WERI-Rb-1 (cell line): ENCODE results near the gene FRMD4A.

Source experiments
- DNase-seq: peaks from one replicate; pipeline ENCODE4 v3.0.0-alpha.2; 2020
- H3K27ac ChIP-seq: fragments of 250-450 bp; sonication (Bioruptor Pico); 2 replicates; pipeline ENCODE4 v1.5.1; 2020; ENCODE audit warnings: mild to moderate bottlenecking, moderate library complexity
- H3K27me3 ChIP-seq: fragments of 250-450 bp; sonication (Bioruptor Pico); 2 replicates; pipeline ENCODE4 v1.5.1; 2021; ENCODE audit warnings: mild to moderate bottlenecking, low read depth, moderate library complexity; ENCODE audit not compliant: insufficient read depth, severe bottlenecking
- H3K36me3 ChIP-seq: fragments of 250-450 bp; sonication (Bioruptor Pico); 2 replicates; pipeline ENCODE4 v1.5.1; 2020; ENCODE audit warnings: mild to moderate bottlenecking, moderate library complexity
- H3K4me3 ChIP-seq: 2 replicates; pipeline ENCODE4 v1.5.1; 2011; ENCODE audit warnings: low read depth, mild to moderate bottlenecking, control low read depth, low read length
- H3K9me3 ChIP-seq: fragments of 250-450 bp; sonication (Bioruptor Pico); 2 replicates; pipeline ENCODE4 v1.5.1; 2021; ENCODE audit warnings: mild to moderate bottlenecking, moderate library complexity; ENCODE audit not compliant: severe bottlenecking
- TF ChIP-seq, protein P1 (sequence below): IDR thresholded peaks from 2 replicates; pipeline ENCODE4 v1.5.1; 2011; ENCODE audit warnings: low read depth, mild to moderate bottlenecking, control low read depth, inconsistent platforms, low read length

The FRMD4A gene

DNA sequence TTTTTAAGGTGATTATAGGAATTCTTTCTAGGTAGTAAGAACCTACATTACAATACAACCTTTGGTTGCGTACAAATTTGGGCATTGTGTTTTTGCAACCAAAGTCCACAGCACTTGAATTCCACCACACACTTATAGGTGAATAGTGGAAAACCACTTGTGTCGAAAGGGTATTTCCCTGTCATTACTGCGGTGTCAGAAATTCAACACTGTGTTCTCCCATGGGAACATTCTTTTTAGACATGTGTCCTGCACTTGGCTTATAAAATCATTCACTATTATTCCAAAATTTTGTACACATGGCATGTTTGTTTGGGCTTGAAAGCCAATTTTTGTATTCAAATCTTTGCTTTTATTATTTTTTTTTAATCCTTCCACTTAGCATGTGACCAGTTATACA is 410.3 kb downstream of the FRMD4A start:
- TF ChIP-seq, protein P1, sequence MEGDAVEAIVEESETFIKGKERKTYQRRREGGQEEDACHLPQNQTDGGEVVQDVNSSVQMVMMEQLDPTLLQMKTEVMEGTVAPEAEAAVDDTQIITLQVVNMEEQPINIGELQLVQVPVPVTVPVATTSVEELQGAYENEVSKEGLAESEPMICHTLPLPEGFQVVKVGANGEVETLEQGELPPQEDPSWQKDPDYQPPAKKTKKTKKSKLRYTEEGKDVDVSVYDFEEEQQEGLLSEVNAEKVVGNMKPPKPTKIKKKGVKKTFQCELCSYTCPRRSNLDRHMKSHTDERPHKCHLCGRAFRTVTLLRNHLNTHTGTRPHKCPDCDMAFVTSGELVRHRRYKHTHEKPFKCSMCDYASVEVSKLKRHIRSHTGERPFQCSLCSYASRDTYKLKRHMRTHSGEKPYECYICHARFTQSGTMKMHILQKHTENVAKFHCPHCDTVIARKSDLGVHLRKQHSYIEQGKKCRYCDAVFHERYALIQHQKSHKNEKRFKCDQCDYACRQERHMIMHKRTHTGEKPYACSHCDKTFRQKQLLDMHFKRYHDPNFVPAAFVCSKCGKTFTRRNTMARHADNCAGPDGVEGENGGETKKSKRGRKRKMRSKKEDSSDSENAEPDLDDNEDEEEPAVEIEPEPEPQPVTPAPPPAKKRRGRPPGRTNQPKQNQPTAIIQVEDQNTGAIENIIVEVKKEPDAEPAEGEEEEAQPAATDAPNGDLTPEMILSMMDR: no peak

DNA sequence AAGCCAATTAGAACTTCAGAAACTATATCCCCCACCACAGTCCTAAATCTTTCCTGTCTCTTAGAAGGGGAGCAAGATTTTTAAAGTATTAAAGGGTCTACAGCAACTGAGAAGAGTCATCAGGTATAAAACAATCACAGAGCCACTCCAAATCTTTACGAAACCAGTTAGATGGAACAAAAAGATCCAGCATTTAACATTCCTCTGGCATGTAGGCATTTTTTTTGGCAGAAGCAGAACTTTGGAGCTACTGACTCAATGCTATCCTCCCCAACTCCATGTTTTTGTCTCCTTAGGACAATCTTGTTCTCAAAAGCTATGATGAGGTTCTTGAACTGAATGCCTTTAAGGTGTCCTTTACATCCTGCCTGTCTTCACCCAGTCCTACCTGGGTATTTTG is 410.7 kb downstream of the FRMD4A start:
- DNase-seq: no peak
- TF ChIP-seq, protein P1: no peak
- Histone ChIP-seq H3K9me3 (no peaks in the 10 kb centered on the region), H3K27ac (no peak overlapping the region), H3K36me3 (no peaks in the 10 kb centered on the region), H3K27me3 (no peaks in the 10 kb centered on the region), H3K4me3 (no peak overlapping the region)

More for the DNA sequence above, 410.3 kb downstream of the FRMD4A start:
- Histone ChIP-seq H3K36me3 (no peaks in the 10 kb centered on the region), H3K27me3 (no peaks in the 10 kb centered on the region), H3K27ac (no peak overlapping the region), H3K4me3 (no peak overlapping the region), H3K9me3 (no peaks in the 10 kb centered on the region)
- no peak for DNase-seq

DNA sequence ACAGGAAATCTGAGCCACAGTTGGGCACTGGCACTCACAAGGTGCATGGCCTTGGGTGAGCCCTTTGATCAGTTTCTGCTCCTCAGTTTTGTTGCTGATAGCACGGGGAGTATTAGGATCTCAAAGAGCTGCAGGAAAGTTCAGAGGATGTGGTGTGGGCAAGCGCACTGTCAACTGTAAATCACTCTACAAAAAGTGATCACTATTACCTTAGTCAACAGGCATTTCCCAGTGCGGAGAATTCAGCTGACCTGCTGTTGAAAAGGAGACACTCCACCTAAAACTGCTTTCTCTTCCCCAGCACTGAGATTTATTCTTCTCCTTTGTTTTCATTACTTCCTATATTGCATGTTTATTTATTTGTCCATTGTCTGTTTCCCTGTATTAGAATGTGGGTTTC is 412.9 kb downstream of the FRMD4A start:
- Histone ChIP-seq H3K4me3 (no peak overlapping the region), H3K36me3 (no peaks in the 10 kb centered on the region), H3K27me3 (no peaks in the 10 kb centered on the region), H3K27ac (no peak overlapping the region), H3K9me3 (no peaks in the 10 kb centered on the region)
- TF ChIP-seq, protein P1: no peak
- DNase-seq: no peak

DNA sequence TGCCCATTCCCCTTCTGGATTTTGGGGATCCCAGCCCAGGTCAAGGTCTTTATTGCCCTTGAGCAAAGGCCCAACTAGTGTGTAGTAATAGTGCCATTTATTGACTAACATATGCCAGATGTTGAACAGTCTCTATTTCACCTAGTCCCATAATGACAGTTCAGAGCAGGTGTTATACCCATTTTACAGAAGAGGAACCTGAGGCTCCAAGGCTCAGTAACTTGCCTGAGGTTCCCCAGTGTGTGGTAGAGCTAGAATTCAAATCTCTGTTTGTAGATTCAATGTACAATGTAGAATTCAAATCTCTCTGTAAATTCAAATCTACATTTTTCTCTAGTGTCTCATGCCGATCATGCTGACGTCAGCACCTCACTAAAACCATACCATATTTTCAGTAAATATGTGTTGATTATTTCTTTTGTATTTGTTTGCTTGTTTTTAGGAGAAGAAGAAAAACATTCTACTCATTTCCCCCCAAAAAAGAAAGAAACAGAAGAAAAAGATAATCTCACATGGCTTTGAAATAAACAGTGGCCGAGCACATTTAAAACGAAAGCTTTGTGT is 414.3 kb downstream of the FRMD4A start:
- TF ChIP-seq, protein P1: no peak
- Histone ChIP-seq H3K4me3 (no peak overlapping the region), H3K27ac (no peak overlapping the region), H3K27me3 (no peaks in the 10 kb centered on the region), H3K36me3 (no peaks in the 10 kb centered on the region), H3K9me3 (no peaks in the 10 kb centered on the region)
- DNase-seq: no peak

- no peak for DNase-seq
- Histone ChIP-seq H3K4me3 (no peak overlapping the region), H3K27ac (no peak overlapping the region), H3K36me3 (no peaks in the 10 kb centered on the region), H3K9me3 (no peaks in the 10 kb centered on the region), H3K27me3 (no peaks in the 10 kb centered on the region)
- TF ChIP-seq, protein P1: no peak
Observed at GRCh38 chr10:13915710-13916109, 415.0 kb downstream of the FRMD4A start.

- H3K9me3 ChIP-seq: no peaks in the 10 kb centered on the region
- TF ChIP-seq, protein P1: no peak
- DNase-seq: no peak
- no peaks in the 10 kb centered on the region for H3K36me3 ChIP-seq
- H3K4me3 ChIP-seq: no peak overlapping the region
- no peaks in the 10 kb centered on the region for H3K27me3 ChIP-seq
- H3K27ac ChIP-seq: no peak overlapping the region
Observed at GRCh38 chr10:13913897-13914296, 416.8 kb downstream of the FRMD4A start.
